GM18861 (cell line): ENCODE measurements around the gene POLR3A.
A peak's percentile ranks its signal among the peaks of the same experiment; 100 is the strongest.
"Not testable (repeated sequence)": the region's sequence is repeated elsewhere in the genome, so short reads cannot be mapped to it uniquely, and the experiment has no call there.

Experiments
- ATAC-seq: cut with Tn5 transposase; IDR thresholded peaks from one replicate; pipeline ENCODE4 v1.9.1; 2021; ENCODE audit not compliant: unreplicated experiment

The POLR3A gene

GRCh38 chr10:78029269-78030226 lies at the start of gene POLR3A:
Gene POLR3A (minus strand): TSS chr10:78029515. CDS start chr10:78029407, 108 bp downstream.
- ATAC-seq = peak; percentile 51

- no peak for ATAC-seq
Measured at GRCh38 chr10:78078539-78079330, 49.4 kb upstream of the POLR3A start.

DNA sequence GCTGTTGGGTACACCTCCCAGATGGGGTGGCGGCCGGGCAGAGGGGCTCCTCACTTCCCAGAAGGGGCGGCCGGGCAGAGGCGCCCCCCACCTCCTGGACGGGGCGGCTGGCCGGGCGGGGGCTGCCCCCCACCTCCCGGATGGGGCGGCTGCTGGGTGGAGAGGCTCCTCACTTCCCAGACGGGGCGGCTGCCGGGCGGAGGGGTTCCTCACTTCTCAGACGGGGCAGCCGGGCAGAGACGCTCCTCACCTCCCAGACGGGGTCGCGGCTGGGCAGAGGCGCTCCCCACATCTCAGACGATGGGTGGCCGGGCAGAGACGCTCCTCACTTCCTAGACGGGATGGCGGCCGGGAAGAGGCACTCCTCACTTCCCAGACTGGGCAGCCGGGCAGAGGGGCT lies 46.5 kb upstream of the POLR3A start:
- ATAC-seq = not testable (repeated sequence)

DNA sequence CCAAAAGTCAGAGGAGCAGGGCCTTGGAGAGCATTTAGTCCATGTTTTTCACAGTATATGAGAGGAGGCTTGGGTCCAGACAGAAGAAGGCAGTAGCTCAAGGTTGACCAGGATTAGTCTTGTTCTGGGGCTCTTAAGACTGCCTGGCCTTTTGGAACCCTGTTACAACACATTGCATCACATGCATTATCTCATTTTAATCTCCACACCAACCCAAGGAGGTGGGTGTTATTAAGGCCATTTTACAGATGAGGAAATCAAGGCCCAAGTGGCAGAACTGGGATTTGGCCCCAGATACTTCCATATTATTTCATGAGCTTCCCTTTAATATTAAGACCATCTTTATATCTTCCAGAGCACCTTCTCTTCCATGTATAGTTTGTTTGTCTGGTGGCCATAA lies 43.2 kb upstream of the POLR3A start:
- ATAC-seq = no peak

DNA sequence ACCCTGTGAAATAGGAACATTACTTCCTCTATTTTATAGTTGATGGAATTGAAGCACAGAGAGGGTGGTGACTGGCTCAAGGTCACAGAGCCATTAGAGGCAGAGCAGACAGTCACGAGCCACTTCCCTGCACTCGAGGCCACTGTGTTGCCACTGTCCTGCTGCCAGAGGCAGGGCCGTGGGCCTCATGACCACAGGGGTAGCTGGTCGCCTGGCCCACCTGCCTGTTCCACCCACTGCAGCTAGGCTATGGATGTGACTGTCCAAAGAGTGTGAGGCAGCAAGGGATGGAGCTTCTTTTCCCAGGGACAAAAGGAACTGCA lies 42.5 kb upstream of the POLR3A start:
- ATAC-seq = no peak

DNA sequence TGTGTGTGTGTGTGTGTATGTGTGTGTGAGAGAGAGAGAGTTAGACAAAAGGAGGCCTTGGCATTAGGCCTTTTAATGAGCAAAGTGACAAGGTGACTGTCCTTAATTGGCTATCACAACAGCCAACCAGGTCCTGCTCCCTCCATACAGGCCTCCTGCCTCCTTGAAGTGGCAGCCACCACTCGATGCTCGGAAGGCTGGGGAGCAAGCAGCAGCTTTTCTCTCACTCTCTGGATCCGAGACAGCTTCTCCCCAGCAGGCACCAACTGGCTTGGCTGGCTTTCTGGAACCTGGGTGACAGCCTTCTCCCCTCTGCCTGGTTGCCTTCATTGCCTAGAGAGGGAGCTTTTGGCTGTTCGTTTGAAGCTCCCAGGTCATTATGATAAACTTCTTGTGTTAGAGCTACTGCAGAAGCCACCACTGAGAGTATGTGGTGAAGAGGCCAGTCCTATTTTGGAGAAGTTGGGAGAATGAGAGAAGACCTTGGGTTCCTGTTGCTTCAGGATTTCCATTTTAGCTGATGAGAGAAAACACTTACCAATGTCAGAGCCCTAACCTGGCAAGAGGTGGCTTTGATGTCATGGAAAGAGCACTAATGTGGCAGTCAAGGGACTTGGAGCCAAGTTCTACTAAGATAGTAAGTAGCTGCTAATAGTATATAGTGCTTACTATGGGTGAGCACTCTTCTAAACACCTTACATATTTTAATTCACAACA lies 42.0 kb upstream of the POLR3A start:
- ATAC-seq = no peak

- no peak for ATAC-seq
Measured at GRCh38 chr10:78070726-78071125, 41.4 kb upstream of the POLR3A start.

GRCh38 chr10:78070064-78070463 lies 40.7 kb upstream of the POLR3A start:
- ATAC-seq = not testable (repeated sequence)

GRCh38 chr10:78069151-78069550 lies 39.8 kb upstream of the POLR3A start:
- ATAC-seq = no peak

DNA sequence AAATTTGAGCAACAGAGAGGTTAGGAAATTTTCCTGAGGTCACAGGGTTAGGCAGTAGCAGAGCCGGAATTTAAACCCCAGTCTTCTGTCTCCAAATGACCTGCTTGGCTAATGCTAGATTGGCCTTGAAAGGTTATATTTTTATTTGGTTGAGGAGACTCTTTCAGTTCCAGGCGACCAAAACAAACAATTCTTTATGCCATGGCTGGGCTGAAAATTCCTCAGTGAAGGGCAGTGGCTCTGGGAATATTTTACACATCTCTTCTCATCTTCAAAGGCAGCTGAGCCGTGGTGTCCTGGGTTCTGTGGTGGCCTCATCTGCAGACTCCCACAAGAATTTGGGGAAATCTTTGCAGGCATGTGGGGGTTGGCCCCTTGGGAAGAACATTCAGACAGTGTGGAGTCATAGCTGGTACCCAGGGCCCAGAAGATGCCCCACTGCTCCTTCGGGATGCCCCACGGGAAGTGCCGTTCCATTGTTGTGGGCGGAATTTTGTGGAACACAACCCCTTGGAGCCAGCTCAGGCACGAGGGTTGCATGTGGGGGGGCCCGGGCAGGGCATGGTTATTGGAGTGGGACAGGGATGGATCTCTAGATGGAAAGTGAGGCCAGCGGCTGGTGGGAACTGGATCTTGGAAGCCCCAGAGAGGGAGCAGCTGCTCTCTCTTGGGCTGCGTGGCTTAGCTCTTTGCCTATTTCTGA lies 37.6 kb upstream of the POLR3A start:
- ATAC-seq = no peak

- no peak for ATAC-seq
Measured at GRCh38 chr10:78066012-78066411, 36.7 kb upstream of the POLR3A start.

DNA sequence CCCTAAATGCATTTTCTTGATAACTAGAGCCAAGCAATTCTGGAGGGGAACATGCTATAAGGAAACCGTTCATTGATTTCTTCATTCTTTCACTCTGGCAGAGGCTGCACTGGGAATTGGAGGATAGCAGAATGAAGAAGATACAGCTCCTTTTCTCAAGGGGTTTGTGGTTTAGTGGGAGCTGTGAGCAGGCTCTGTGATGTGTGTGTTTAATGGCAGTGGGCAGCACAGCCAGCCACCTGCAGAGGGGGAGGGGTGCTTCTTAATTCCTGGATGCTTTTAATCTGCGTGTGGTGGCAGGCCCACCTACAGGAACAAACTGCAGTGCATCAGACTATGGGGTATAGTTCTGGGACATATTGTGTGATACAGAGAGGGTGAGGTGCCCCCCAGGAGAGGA lies 36.3 kb upstream of the POLR3A start:
- ATAC-seq = no peak

DNA sequence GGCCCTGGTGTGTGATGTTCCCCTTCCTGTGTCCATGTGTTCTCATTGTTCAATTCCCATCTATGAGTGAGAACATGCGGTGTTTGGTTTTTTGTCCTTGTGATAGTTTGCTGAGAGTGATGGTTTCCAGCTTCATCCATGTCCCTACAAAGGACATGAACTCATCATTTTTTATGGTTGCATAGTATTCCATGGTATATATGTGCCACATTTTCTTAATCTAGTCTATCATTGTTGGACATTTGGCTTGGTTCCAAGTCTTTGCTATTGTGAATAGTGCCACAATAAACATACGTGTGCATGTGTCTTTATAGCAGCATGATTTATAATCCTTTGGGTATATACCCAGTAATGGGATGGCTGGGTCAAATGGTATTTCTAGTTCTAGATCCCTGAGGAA lies 35.6 kb upstream of the POLR3A start:
- ATAC-seq = not testable (repeated sequence)

DNA sequence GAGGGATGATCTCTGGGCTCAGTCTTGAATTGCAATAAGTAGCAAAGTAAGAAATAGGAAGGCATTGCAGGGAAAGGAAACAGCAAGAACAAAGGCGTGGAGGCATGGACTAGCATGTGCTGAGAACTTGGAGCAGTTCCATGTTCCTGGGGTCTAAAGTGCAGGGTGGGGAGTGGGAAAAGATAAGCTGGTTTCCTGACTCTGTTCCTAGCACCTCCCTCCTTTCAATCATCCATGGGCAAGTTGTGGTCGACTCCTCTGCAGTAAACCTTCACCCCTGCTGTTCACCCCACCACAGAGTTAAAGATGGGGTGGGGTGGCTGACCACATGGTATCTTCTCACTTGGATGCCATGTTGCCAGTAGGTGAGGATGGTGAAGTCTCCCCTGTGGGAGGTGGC lies 33.9 kb upstream of the POLR3A start:
- ATAC-seq = no peak

DNA sequence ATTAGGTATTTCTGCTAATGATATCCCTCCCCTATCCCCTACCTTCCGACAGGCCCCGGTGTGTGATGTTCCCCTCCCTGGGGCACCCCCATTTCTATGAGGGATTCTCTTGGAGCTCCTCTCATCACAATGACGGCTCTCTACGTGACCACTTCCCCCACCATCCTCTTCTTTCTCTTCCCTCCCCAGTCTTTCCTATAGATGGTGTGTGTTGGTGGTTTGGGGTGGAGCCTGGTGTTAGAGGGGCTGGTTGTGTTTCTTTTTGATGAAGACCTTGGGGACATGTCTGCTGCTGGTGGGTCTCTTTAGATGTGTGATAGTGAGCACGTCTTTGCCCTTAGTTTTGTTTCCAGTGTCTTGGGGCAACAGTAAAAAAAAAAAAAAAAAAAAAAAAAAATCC lies 33.0 kb upstream of the POLR3A start:
- no peak for ATAC-seq

DNA sequence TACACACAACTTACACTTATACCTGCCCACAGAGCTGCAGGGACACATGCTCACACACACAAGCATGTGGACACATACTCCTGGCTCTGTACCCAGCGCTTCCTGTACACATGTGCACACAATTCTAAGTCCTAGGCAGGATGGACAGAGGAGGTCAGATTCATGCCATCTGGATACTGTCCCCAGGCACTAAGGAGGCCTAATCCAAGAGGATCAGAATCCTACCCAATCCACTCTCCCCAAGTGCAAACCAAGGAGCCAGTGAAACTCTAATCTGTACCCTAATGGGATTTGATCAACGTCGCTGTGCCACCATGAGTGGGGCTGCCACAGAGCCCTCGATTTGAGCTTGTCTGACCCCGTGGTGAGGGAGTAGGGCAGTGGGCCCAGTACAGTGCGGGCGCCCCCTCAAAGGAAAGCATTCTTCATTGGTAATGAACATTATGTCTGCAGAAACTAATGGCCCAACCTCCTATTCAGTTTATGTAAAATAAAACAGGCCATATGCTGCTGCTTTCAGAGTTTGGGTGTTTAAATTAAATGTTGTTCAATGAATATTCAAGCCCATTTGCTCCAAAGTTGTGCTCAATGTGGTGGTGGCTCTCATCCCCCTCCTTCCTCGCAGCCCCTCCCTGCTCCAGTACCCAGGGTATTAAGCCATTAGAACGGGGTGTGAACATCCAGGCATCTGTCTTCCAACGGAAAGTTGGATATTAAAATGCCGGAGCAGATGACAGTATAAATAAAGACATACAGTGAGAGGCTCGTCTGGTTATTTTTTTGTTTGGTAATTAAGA lies 30.8 kb upstream of the POLR3A start:
- ATAC-seq = no peak

GRCh38 chr10:78058562-78058961 lies 29.2 kb upstream of the POLR3A start:
- no peak for ATAC-seq

DNA sequence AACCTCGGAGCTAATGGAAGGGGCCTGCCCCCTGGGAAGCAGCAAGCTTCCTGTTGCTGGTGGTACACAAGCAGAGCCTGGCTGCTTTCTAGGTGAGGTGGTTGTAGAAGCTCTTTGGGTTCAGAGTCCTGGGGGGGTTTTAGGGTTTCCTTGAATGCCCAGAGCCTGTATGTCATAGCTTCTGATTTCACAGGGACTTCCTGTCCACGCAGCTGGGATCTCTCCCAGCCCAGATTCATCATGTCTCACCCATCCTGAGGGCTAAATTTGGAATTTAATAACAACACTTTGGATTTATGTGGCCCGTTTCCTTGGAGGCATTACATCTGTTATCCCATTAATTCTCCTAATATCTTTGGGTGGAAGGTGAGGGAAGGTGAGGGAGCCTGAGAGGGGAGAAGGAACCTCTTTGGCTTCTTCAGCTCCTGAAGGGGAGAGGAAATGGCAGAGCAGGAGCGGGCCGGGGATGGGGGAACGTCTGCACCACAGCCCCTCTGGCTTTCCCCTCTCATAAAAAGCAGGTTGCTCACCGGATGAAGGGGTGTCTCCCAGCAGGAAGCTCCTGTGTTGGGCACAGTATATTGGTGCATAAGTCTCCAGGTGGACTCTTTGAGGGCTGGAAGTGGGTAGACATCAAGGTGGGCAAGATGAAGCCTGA lies 24.0 kb upstream of the POLR3A start:
- ATAC-seq = no peak

GRCh38 chr10:78049851-78050250 lies 20.5 kb upstream of the POLR3A start:
- ATAC-seq = no peak
